Activated naive CD8-positive, alpha-beta T cell treated with anti-CD3 and anti-CD28 coated beads for 36 hours (primary cell): Measurements from ENCODE around the gene GPN3. TPM values are rescaled to one million over a fixed set of nuclear protein-coding genes. Genes with fewer than 3 reads are reported as not detected.
A peak's percentile ranks its signal among the peaks of the same experiment; 100 is the strongest.
"Not testable (repeated sequence)": the region's sequence is repeated elsewhere in the genome, so short reads cannot be mapped to it uniquely, and the experiment has no call there.

Experiments used
- DNase-seq: peaks from one replicate; pipeline ENCODE4 v3.0.0; 2021
- H3K27ac Mint-ChIP-seq: one replicate; pipeline ENCODE4 v1.8.0; 2022; ENCODE audit warnings: mild to moderate bottlenecking, moderate library complexity, mixed read lengths
- H3K27me3 Mint-ChIP-seq: one replicate; pipeline ENCODE4 v1.8.0; 2022; ENCODE audit warnings: mild to moderate bottlenecking, mixed read lengths
- H3K36me3 Mint-ChIP-seq: one replicate; pipeline ENCODE4 v1.8.0; 2021; ENCODE audit warnings: mild to moderate bottlenecking, mixed read lengths
- H3K4me1 Mint-ChIP-seq: one replicate; pipeline ENCODE4 v1.8.0; 2021; ENCODE audit warnings: mixed read lengths
- H3K4me3 Mint-ChIP-seq: one replicate; pipeline ENCODE4 v1.8.0; 2022; ENCODE audit warnings: mild to moderate bottlenecking, moderate library complexity, mixed read lengths
- H3K9me3 Mint-ChIP-seq: one replicate; pipeline ENCODE4 v1.8.0; 2022; ENCODE audit warnings: mixed read lengths
- total RNA-seq, 2 experiments: library from RNA; stranded (reverse); gene quantifications; one replicate each; pipeline ENCODE4 v1.2.3, GENCODE V29; 2021

Gene GPN3
- total RNA-seq, 2 experiments from 2014 or later: 60.6 to 61.8 TPM

- DNase-seq, H3K4me3 Mint-ChIP-seq, H3K27ac Mint-ChIP-seq, H3K27me3 Mint-ChIP-seq, H3K9me3 Mint-ChIP-seq, H3K36me3 Mint-ChIP-seq, H3K4me1 Mint-ChIP-seq: not testable (repeated sequence)
Measured at GRCh38 chr12:110417113-110417512, 50.9 kb downstream of the GPN3 start.

GRCh38 chr12:110410086-110410485, 58.0 kb downstream of the GPN3 start:
- H3K27me3 Mint-ChIP-seq, H3K36me3 Mint-ChIP-seq, H3K27ac Mint-ChIP-seq, H3K4me1 Mint-ChIP-seq, H3K9me3 Mint-ChIP-seq, H3K4me3 Mint-ChIP-seq, DNase-seq: not testable (repeated sequence)

DNA sequence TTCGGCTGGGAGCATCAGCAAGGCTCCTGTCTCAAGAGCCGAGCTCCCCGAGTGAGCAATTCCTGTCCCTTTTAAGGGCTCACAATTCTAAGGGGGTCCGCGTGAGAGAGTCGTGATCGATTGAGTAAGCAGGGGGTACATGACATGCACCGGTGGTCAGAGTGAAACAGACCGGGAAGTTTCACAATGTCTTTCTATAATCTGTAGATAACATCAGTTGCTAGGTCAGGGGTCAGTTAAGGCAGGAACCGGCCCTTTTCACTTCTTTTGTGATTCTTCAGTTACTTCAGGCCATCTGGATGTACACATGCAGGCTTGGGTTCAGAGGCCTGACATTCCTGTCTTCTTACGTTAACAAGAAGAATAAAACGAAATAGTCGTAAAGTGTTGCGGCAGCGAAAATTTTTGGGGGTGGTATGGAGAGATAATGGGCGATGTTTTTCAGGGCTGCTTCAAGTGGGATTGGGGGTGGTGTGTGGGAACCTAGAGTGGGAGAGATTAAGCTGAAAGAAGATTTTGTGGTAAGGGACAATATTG, 62.9 kb downstream of the GPN3 start:
- H3K4me3 Mint-ChIP-seq, H3K9me3 Mint-ChIP-seq, DNase-seq, H3K27me3 Mint-ChIP-seq, H3K27ac Mint-ChIP-seq: not testable (repeated sequence)
- H3K4me1 Mint-ChIP-seq: peaks cover 24% of the 10 kb centered on the region
- peaks cover 22% of the 10 kb centered on the region for H3K36me3 Mint-ChIP-seq

DNA sequence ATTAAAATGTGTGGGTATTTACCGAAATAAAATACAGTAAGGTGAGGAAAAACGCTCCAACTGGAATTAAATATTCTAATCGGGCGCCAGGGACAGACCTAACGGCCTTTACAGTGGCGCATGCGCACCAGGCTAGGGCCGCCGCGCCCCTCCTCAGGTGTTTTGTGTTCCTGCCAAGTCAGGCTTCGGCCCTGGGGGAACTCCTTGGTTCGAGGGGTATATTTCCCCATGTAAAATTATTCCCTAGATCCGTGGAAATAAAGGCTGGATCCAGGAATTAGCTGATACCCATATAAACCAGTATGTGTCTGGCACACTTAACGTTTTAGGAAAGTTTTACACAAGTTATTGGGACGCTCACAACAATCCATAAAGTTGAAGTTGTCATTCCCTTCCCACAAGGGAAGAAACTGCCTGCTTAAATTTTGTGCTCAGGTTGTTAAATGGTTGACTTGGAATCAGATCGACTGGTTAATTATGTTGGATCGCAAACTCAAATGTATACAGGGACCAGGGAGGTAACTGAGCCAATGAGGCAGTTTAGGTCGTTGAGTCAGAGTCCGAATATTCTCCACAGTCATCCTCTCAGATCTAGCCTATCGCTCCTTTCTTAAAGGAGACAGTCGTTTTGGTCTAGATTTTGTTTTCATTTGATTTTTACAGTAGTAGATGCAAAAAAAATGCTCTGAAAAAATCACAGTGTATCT, 63.9 kb downstream of the GPN3 start:
- H3K9me3 Mint-ChIP-seq: no peaks in the 10 kb centered on the region
- H3K4me3 Mint-ChIP-seq: peak overlapping the region; percentile 99
- H3K27me3 Mint-ChIP-seq: no peaks in the 10 kb centered on the region
- H3K27ac Mint-ChIP-seq: peak overlapping the region; percentile 99
- DNase-seq: peak; percentile 78
- H3K4me1 Mint-ChIP-seq: peaks cover 28% of the 10 kb centered on the region
- peaks cover 28% of the 10 kb centered on the region for H3K36me3 Mint-ChIP-seq

- Mint-ChIP-seq H3K27ac (peak within 1 kb of the TSS; percentile 99), H3K4me3 (peak within 1 kb of the TSS; percentile 99), H3K9me3 (no peaks in the 10 kb centered on the region), H3K36me3 (peaks cover 28% of the 10 kb centered on the region), H3K27me3 (no peaks in the 10 kb centered on the region), H3K4me1 (peaks cover 28% of the 10 kb centered on the region)
- DNase-seq: peak; percentile 87
Measured at GRCh38 chr12:110403146-110403975, 64.7 kb downstream of the GPN3 start, which contains the start of gene ANAPC7. Gene ANAPC7 (minus strand): TSS chr12:110403708. CDS start chr12:110403627, 81 bp downstream.

Other genes starting within 250 kb of the GPN3 start
- gene ATP2A2, start 187.0 kb downstream of the GPN3 start, total RNA-seq: 100 to 1,000 TPM; 148 to 151 TPM
- gene ANAPC7, start 64.5 kb downstream of the GPN3 start, total RNA-seq: 10 to 100 TPM; 66.6 to 67.5 TPM
- gene ARPC3, start 17.9 kb downstream of the GPN3 start, total RNA-seq: 100 to 1,000 TPM; 273 to 284 TPM
- gene FAM216A, start 588 bp upstream of the GPN3 start, total RNA-seq: 10 to 100 TPM; 64.8 to 66.0 TPM
- 10 to 100 TPM; 84.5 to 91.2 TPM for gene VPS29, start 33.9 kb upstream of the GPN3 start, total RNA-seq
- gene RAD9B, start 34.1 kb upstream of the GPN3 start, total RNA-seq: 1 to 10 TPM; 2.8 to 3.2 TPM
- 10 to 100 TPM; 46.2 to 48.3 TPM for gene PPTC7, start 115.1 kb upstream of the GPN3 start, total RNA-seq
- gene TCTN1, start 145.9 kb upstream of the GPN3 start, total RNA-seq: 10 to 100 TPM; 11.0 to 13.6 TPM
- gene HVCN1, start 220.9 kb upstream of the GPN3 start, total RNA-seq: 10 to 100 TPM; 47.4 to 49.1 TPM